Fibroblast of lung (primary cell): ENCODE results near the gene PCGF3.

Source experiments
- CTCF ChIP-seq, 2 donors: IDR thresholded peaks in 1 of 2; conservative IDR thresholded peaks in 1 of 2; 1 replicate in 1 of 2; 2 replicates in 1 of 2; pipeline ENCODE4 v1.5.1; 2011 to 2012; ENCODE audit warnings: low read length in 2 of 2, control low read depth in 1 of 2, inconsistent platforms in 1 of 2, low read depth in 1 of 2, mild to moderate bottlenecking in 1 of 2
- EZH2 ChIP-seq: IDR thresholded peaks from 2 replicates; pipeline ENCODE4 v1.5.1; 2012; ENCODE audit warnings: low read length, control low read depth, mild to moderate bottlenecking; ENCODE audit errors: missing control alignments

- TF ChIP-seq CTCF (conservative IDR thresholded peaks at IDR 0.05 in 1 of 2, IDR thresholded peaks at IDR 0.05 in 1 of 2; ENCODE audit: low read depth in 1 of 2, low read length in 2 of 2) (peak in 1 of 2 donors; percentile 21), EZH2 (no peak)
Measured at GRCh38 chr4:786861-787300, 81.2 kb downstream of the PCGF3 start.
